A673 (cell line): ENCODE data around the gene PDE6A.

Source experiments
- CTCF ChIP-seq: fragments of 300-800, 200-600 bp; sonication (generic); conservative IDR thresholded peaks from 2 replicates; pipeline ENCODE4 v1.5.1; 2017; ENCODE audit warnings: low read depth, mild to moderate bottlenecking, antibody characterized with exemption, low read length, moderate library complexity, mixed read lengths
- EZH2 ChIP-seq: fragments of 200-600 bp; sonication (generic); IDR thresholded peaks from 2 replicates; pipeline ENCODE4 v1.6.1; 2017; ENCODE audit warnings: borderline replicate concordance, low read depth, mild to moderate bottlenecking, mixed read lengths, antibody characterized with exemption, low read length; ENCODE audit not compliant: poor library complexity, severe bottlenecking

- TF ChIP-seq CTCF: no peak
- TF ChIP-seq EZH2: no peak
These were observed 36.8 kb downstream of the PDE6A start for GRCh38 chr5:149907828-149908227.
